ENCODE data around the gene CTNNA2. TPM values are rescaled to one million over a fixed set of nuclear protein-coding genes. Genes with fewer than 3 reads are reported as not detected.

Gene CTNNA2
- total RNA-seq, 2 donors from 2014 or later, result not detected

- no peaks in the 10 kb centered on the region for H3K36me3 Mint-ChIP-seq (ENCODE audit: low read depth)
- no peak for ATAC-seq (replicated peaks)
- no peak overlapping the region for H3K4me3 Mint-ChIP-seq
- peaks cover 4% of the 10 kb centered on the region for H3K9me3 Mint-ChIP-seq
- H3K27ac Mint-ChIP-seq, result no peak overlapping the region
- no peaks in the 10 kb centered on the region for H3K4me1 Mint-ChIP-seq
- peaks cover 19% of the 10 kb centered on the region for H3K27me3 Mint-ChIP-seq
Observed at GRCh38 chr2:80298954-80299353, 786.1 kb downstream of the CTNNA2 start.

DNA sequence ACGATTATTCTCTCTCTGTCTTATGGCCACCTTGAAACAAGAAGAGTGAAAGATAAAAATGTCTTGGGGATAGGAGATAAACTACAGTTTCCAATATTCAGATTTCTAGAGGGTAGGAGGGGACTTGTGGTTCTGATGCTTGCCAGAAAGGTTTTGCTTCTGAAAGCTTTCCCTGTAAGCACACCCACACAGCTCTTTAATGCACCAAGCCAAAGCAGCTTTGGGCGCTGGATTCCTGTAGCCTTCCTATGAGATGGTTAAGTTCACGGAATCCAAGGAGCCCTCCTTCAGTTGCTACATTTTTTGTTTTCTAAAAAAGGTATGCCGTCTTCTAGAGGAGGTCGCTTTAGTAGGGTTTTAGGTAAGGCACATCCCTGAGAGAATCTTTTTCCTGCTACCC is 786.8 kb downstream of the CTNNA2 start:
- no peaks in the 10 kb centered on the region for H3K4me1 Mint-ChIP-seq

GRCh38 chr2:80300346-80300745 is 787.5 kb downstream of the CTNNA2 start:
- peaks cover 1% of the 10 kb centered on the region for H3K9me3 Mint-ChIP-seq
- H3K27ac Mint-ChIP-seq, result no peak overlapping the region
- no peak for ATAC-seq (replicated peaks)
- no peaks in the 10 kb centered on the region for H3K4me1 Mint-ChIP-seq
- no peak overlapping the region for H3K4me3 Mint-ChIP-seq
- no peaks in the 10 kb centered on the region for H3K36me3 Mint-ChIP-seq (ENCODE audit: low read depth)
- peaks cover 26% of the 10 kb centered on the region for H3K27me3 Mint-ChIP-seq

More for the DNA sequence above, 786.8 kb downstream of the CTNNA2 start:
- ATAC-seq (replicated peaks), result no peak
- Mint-ChIP-seq H3K4me3 (no peak overlapping the region), H3K27me3 (peaks cover 19% of the 10 kb centered on the region), H3K27ac (no peak overlapping the region), H3K36me3 (ENCODE audit: low read depth) (no peaks in the 10 kb centered on the region), H3K9me3 (peaks cover 4% of the 10 kb centered on the region)

GRCh38 chr2:80300954-80301353 is 788.1 kb downstream of the CTNNA2 start:
- no peaks in the 10 kb centered on the region for H3K4me1 Mint-ChIP-seq
- no peak overlapping the region for H3K4me3 Mint-ChIP-seq
- H3K36me3 Mint-ChIP-seq (ENCODE audit: low read depth), result no peaks in the 10 kb centered on the region
- H3K9me3 Mint-ChIP-seq, result no peaks in the 10 kb centered on the region
- no peak for ATAC-seq (replicated peaks)
- H3K27ac Mint-ChIP-seq, result no peak overlapping the region
- peaks cover 26% of the 10 kb centered on the region for H3K27me3 Mint-ChIP-seq

- Mint-ChIP-seq H3K4me3 (no peak overlapping the region), H3K4me1 (no peaks in the 10 kb centered on the region), H3K27me3 (peaks cover 30% of the 10 kb centered on the region), H3K36me3 (ENCODE audit: low read depth) (no peaks in the 10 kb centered on the region), H3K9me3 (no peaks in the 10 kb centered on the region), H3K27ac (no peak overlapping the region)
- no peak for ATAC-seq (replicated peaks)
Observed at GRCh38 chr2:80302001-80302313, 789.1 kb downstream of the CTNNA2 start.

DNA sequence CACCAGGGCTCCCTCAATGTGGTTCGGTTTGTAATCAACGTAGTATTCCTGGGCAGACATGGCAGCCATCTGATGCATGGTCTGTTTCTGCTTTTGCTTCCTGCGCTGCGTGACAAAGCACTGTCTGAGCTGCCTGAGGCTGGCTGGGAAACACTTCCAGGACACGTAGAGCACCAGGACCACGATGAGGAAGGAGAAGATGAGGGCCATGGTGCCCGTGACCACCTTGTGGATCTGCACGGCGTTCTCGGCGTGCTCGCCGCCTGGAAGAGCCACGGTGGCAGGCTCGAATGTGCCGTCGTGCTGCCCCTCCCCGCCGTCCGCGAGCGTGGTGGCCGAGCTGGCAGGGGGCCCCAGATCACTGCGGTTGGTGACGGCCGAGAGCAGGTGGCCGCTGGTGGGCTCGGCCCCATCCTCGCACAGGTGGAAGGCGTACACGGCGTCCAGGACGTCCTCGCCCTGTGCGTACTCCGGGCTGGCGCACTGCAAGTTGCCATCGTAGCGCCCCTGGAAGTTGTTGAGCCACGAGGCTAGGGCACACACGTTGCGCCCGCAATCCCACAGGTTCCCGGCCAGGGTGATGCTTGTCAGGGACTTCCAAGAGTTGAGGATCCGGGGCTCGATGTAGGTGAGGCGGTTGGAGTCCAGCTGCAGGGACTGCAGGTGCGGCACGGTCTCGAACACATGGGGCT is 789.6 kb downstream of the CTNNA2 start:
- no peaks in the 10 kb centered on the region for H3K36me3 Mint-ChIP-seq (ENCODE audit: low read depth)
- H3K9me3 Mint-ChIP-seq, result peaks cover under 1% of the 10 kb centered on the region
- no peak overlapping the region for H3K4me3 Mint-ChIP-seq
- peaks cover 30% of the 10 kb centered on the region for H3K27me3 Mint-ChIP-seq
- no peak for ATAC-seq (replicated peaks)
- H3K4me1 Mint-ChIP-seq, result no peaks in the 10 kb centered on the region
- H3K27ac Mint-ChIP-seq, result no peak overlapping the region

GRCh38 chr2:80303006-80303908 is 790.4 kb downstream of the CTNNA2 start:
- Mint-ChIP-seq H3K27ac (no peak overlapping the region), H3K4me3 (no peak overlapping the region), H3K27me3 (peaks cover 30% of the 10 kb centered on the region), H3K36me3 (ENCODE audit: low read depth) (no peaks in the 10 kb centered on the region), H3K9me3 (peaks cover 4% of the 10 kb centered on the region), H3K4me1 (no peaks in the 10 kb centered on the region)
- ATAC-seq (replicated peaks), result no peak

DNA sequence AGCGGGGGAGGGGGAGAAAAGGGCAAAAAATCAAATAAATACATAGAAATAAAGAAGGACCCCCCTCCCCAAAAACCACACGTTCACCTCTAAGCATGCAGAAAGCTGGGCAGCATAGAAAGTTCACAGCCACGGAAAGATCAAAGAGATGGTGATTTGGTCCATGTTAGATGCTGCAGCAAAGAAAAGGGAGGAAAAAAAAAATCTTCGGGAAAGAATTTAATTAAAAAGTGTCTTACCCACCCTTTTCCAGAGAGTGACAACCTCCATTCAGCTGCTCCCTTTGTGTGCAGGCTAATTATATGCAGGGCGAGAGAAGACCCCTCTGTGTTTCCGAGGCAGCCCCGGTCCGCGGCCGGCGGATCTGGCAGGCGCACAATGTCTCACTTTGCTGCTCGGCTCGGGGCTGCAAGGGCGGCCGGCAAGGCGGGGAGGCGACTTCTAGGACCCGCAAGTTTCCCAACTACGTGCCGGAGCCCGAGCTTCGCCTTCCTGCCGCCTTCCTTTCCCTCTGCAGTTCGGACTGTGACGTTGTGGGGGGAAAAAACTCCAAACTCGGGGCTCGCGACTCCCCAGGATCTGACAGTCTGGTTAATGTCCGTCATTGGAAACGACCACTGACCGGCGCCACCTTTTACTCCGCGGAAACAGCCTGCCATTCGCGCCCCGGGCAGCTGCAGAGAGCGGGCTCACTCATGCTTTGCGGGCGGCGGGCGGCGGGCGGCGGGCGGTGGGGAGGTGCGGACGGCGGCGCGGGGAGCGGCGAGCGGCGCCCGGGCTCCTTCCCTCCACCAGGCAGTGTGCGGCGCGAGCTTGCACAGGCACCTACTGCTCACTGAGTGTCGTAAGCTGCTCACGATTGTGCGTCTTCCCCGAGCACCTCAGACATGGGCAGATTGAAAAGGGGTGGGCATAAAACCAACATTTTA is 791.3 kb downstream of the CTNNA2 start, which contains the start of gene LRRTM1:
Gene LRRTM1 (minus strand): TSS at position 844 of the 929 bp plus-strand sequence. CDS start 933 bp downstream, outside the sequence.
- Mint-ChIP-seq H3K27me3 (peaks cover 30% of the 10 kb centered on the region), H3K4me3 (no peak within 1 kb of the TSS), H3K9me3 (peaks cover 4% of the 10 kb centered on the region), H3K27ac (no peak within 1 kb of the TSS), H3K4me1 (no peaks in the 10 kb centered on the region), H3K36me3 (ENCODE audit: low read depth) (no peaks in the 10 kb centered on the region)
- no peak for ATAC-seq (replicated peaks)

- Mint-ChIP-seq H3K4me3 (no peak overlapping the region), H3K36me3 (ENCODE audit: low read depth) (no peaks in the 10 kb centered on the region), H3K27ac (no peak overlapping the region), H3K4me1 (no peaks in the 10 kb centered on the region), H3K9me3 (peaks cover 16% of the 10 kb centered on the region), H3K27me3 (peaks cover 2% of the 10 kb centered on the region)
- no peak for ATAC-seq (replicated peaks)
Observed at GRCh38 chr2:80311304-80311703, 798.5 kb downstream of the CTNNA2 start.

DNA sequence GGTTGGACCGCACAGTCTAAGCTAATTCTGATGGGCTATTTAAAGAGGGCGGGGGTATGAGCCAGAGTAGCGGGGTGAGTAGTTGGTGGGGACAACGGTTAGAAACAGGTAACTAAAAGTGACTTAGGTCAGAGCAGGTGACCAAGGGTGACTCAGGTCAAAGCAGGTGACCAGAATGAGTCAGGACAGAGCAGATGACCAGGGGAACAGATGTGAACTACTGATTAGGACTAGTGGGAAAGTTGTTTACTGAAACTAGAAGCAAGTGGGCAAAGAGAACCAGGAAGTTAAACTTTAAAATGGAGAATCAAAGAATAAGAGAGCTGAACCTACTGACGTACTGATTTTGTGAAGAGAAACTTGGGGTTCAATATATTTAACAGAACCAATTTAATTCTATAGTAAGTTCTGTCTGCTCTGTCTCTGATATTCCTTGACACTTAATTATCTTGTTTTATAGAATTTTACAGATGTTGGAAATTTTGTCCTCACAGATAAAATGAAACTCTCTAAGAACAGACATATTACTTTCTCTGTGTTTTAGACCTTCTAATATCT is 799.5 kb downstream of the CTNNA2 start:
- Mint-ChIP-seq H3K4me3 (no peak overlapping the region), H3K4me1 (no peaks in the 10 kb centered on the region), H3K9me3 (peaks cover 16% of the 10 kb centered on the region), H3K27me3 (no peaks in the 10 kb centered on the region), H3K27ac (no peak overlapping the region), H3K36me3 (ENCODE audit: low read depth) (no peaks in the 10 kb centered on the region)
- ATAC-seq (replicated peaks), result no peak

DNA sequence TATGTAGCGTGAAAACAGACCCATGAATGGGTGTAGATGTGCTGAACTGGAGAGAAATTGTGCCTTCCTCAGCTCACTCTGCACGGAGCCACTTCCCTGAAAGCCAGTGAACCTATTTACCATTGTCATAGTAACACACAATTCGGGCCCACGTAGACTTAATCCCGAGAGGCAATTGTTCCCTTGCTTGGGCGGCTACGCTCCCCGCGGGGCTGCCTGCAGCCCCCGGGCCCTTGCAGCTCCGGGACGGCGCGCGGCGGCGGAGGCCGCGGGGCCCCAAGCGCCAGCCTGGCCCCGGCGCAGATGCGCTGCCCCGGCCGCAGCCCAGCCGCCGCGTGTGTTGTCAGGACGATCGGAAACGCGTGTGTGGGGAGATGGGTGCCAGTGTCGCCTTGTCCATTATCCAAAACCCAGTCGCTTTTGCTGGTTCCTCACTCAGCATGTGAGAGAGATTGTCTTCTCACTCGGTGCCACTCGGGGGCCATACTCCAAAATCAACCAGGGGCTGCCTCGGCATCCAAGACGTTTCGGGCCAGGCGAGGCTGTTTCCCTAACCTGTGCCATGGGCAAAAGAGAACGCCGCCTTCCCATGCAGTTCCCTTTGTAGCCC is 809.6 kb downstream of the CTNNA2 start:
- no peak for ATAC-seq (replicated peaks)
- Mint-ChIP-seq H3K4me3 (no peak overlapping the region), H3K36me3 (ENCODE audit: low read depth) (no peaks in the 10 kb centered on the region), H3K27ac (no peak overlapping the region), H3K9me3 (peaks cover 8% of the 10 kb centered on the region), H3K4me1 (no peaks in the 10 kb centered on the region), H3K27me3 (peaks cover 6% of the 10 kb centered on the region)

DNA sequence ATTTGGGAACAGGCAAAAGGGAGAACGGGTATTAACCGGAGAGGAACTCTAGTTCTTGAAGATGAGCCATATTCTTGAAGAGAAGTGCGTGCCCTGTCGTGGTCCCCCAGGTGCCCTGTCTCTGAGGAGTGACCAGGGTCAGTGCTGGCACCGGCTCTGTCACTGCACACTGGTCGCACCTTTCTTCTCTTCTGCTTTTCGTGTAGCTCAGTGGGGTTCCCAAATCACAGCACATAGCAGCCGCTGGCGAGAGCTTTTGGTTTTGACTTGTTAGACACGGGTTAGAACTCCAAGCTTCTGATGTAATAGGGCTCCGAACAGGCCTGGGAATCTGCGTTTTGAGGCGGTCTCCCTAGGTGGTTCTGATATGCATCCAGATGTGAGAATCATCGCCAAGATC is 810.1 kb downstream of the CTNNA2 start:
- H3K4me1 Mint-ChIP-seq, result no peaks in the 10 kb centered on the region
- peaks cover 6% of the 10 kb centered on the region for H3K27me3 Mint-ChIP-seq
- H3K4me3 Mint-ChIP-seq, result no peak overlapping the region
- H3K27ac Mint-ChIP-seq, result no peak overlapping the region
- H3K9me3 Mint-ChIP-seq, result peaks cover 3% of the 10 kb centered on the region
- no peaks in the 10 kb centered on the region for H3K36me3 Mint-ChIP-seq (ENCODE audit: low read depth)
- no peak for ATAC-seq (replicated peaks)

DNA sequence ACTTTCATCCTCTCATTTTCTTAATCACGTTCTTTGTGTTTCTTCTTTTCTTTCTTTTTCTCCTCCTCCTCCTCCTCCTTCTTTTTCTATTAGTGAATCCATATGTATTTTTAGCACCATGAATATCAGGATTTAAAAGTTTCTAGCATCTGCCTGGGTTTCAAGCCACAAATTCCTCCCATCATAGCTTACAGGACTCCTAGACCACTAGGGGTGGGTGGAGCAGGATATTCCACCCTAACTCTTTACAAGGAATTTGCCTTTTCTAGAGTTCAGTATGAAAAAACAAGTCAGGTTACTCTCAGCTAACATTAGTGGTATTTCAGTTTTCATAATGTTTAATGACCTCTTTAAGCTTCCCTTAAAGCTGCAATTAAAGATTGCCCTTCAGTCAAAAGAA is 810.8 kb downstream of the CTNNA2 start:
- Mint-ChIP-seq H3K27ac (no peak overlapping the region), H3K9me3 (peaks cover 3% of the 10 kb centered on the region), H3K4me1 (no peaks in the 10 kb centered on the region), H3K4me3 (no peak overlapping the region), H3K27me3 (peaks cover 6% of the 10 kb centered on the region), H3K36me3 (ENCODE audit: low read depth) (no peaks in the 10 kb centered on the region)
- ATAC-seq (replicated peaks), result no peak

- H3K36me3 Mint-ChIP-seq (ENCODE audit: low read depth), result no peaks in the 10 kb centered on the region
- ATAC-seq (replicated peaks), result no peak
- peaks cover 7% of the 10 kb centered on the region for H3K9me3 Mint-ChIP-seq
Observed at GRCh38 chr2:80324525-80324924, 811.7 kb downstream of the CTNNA2 start.

More at GRCh38 chr2:80324525-80324924, 811.7 kb downstream of the CTNNA2 start:
- H3K27ac Mint-ChIP-seq, result no peak overlapping the region
- no peak overlapping the region for H3K4me3 Mint-ChIP-seq
- H3K4me1 Mint-ChIP-seq, result no peaks in the 10 kb centered on the region
- H3K27me3 Mint-ChIP-seq, result peaks cover 6% of the 10 kb centered on the region

Measured in activated T-helper 17 cell treated with anti-CD3 and anti-CD28 coated beads, Interleukin-2, amount 50 U/mL, for 72 hours (primary cell).